ENCODE measurements around the gene LSM5.

The LSM5 gene

DNA sequence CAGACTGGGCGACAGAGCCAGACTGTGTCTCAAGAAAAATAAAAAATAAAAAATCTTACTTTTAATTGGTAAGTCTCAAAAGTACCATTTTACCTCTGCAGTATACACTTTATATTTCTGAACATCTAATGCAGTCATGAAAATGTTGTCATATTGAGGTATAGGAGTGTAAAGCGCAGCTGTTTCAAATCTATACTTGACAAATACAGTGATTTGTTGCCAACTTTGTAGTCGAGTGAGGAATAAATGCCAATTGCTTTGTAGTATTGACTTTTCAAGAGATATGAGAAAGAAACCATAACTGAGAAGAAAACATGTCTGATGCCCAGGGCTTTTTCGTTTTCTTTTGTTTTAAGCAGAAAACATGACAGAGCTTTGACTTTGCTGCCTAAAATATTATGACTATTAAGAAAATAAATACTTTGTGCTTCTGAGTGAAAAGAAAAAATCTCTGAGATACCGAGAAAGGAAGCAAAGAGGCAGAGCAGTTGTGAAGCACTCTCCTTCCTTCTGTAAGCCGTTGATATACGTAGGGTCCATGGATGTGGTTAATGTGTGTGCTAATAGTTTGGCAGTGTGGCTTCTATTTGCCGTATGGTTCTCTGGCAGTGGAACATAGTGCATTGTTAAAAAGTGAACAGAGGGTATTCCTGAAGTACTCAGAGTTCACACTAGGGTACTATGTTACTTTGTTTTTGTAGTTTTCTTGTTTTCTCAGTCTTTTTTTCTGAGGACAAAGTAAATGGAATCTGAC lies 43.3 kb upstream of the LSM5 start:
- DNase-seq (ENCODE audit: low spot score): no peak
- no peak overlapping the region for H3K4me3 ChIP-seq
- TF ChIP-seq CTCF (IDR thresholded peaks at IDR 0.05): no peak
- peak overlapping the region in 1 of 2 donors; percentile 27 for H3K27ac ChIP-seq

GRCh38 chr7:32532716-32533115 lies 42.5 kb upstream of the LSM5 start:
- Histone ChIP-seq H3K27ac (no peak overlapping the region), H3K4me3 (no peak overlapping the region)
- TF ChIP-seq CTCF (IDR thresholded peaks at IDR 0.05): no peak
- no peak for DNase-seq (ENCODE audit: low spot score)

DNA sequence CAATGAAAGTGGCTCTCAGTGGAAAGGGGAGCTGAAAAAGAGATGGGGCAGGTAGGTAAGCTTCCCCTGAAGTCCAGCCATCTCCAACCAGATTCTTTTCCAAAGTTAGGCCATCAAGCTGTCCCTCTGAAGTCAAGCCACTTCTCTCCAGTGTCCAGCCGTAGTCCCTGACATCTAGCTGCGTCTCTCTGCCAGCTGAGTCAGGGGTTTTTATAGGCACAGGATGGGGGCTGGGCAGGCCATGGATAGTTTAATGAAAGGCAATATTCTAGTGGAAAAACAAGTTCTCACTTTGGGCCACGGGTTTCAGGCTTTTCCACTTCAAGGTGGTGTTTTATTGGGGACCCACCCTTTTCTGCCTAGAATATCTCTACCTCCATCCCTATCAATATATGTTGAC lies 41.9 kb upstream of the LSM5 start:
- DNase-seq (ENCODE audit: low spot score): no peak
- TF ChIP-seq CTCF (IDR thresholded peaks at IDR 0.05): no peak
- Histone ChIP-seq H3K27ac (no peak overlapping the region), H3K4me3 (no peak overlapping the region)

GRCh38 chr7:32531402-32531801 lies 41.2 kb upstream of the LSM5 start:
- TF ChIP-seq CTCF (IDR thresholded peaks at IDR 0.05): no peak
- DNase-seq (ENCODE audit: low spot score): no peak
- no peak overlapping the region for H3K27ac ChIP-seq
- H3K4me3 ChIP-seq: no peak overlapping the region

DNA sequence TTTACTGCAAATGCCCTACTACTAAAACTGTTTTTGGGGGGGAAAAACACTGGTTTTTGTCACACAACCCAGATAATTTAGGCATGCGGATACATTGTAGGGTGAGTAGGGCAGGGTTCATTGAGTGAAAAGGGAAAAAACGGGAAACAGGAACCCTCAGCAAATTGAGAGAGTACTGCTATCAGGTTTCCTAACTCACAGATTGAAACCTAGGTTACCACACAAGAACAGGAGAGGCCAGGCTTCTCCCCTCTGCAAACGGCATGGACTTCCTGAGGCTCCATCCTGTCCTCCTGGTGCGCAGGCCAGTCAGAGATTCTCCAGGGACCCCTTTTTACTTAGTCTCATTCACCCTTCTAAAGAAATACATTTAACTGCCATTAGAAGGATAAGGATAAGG lies 35.7 kb upstream of the LSM5 start:
- no peak for DNase-seq (ENCODE audit: low spot score)
- TF ChIP-seq CTCF (IDR thresholded peaks at IDR 0.05): no peak
- no peak overlapping the region for H3K27ac ChIP-seq
- no peak overlapping the region for H3K4me3 ChIP-seq

- DNase-seq (ENCODE audit: low spot score): no peak
- H3K27ac ChIP-seq: no peak overlapping the region
- no peak for TF ChIP-seq CTCF (IDR thresholded peaks at IDR 0.05)
- no peak overlapping the region for H3K4me3 ChIP-seq
Measured at GRCh38 chr7:32524631-32525030, 34.5 kb upstream of the LSM5 start.

- no peak overlapping the region for H3K27ac ChIP-seq
- DNase-seq (ENCODE audit: low spot score): no peak
- H3K4me3 ChIP-seq: no peak overlapping the region
- no peak for TF ChIP-seq CTCF (IDR thresholded peaks at IDR 0.05)
Measured at GRCh38 chr7:32522746-32523530, 32.8 kb upstream of the LSM5 start.

Measured in coronary artery (tissue), 2 donors.